GM21526 (cell line): Measurements from ENCODE around the gene ENO1.

Experiments used
- ATAC-seq: cut with Tn5 transposase; IDR thresholded peaks from one replicate; pipeline ENCODE4 v1.9.1; 2021; ENCODE audit warnings: moderate library complexity; ENCODE audit not compliant: unreplicated experiment, low FRiP score

ENO1 gene

GRCh38 chr1:8871965-8872399 is 6.5 kb downstream of the ENO1 start:
- ATAC-seq, result no peak

GRCh38 chr1:8871539-8871935 is 6.9 kb downstream of the ENO1 start:
- ATAC-seq, result no peak

GRCh38 chr1:8870616-8871538 is 7.6 kb downstream of the ENO1 start:
- no peak for ATAC-seq

GRCh38 chr1:8870103-8870502 is 8.4 kb downstream of the ENO1 start:
- ATAC-seq, result no peak

- no peak for ATAC-seq
These were observed 10.5 kb downstream of the ENO1 start for GRCh38 chr1:8867878-8868567.

GRCh38 chr1:8866792-8867415 is 11.6 kb downstream of the ENO1 start:
- ATAC-seq, result no peak

GRCh38 chr1:8866173-8866791 is 12.2 kb downstream of the ENO1 start:
- ATAC-seq, result no peak

- ATAC-seq, result no peak
These were observed 13.7 kb downstream of the ENO1 start for GRCh38 chr1:8864713-8865344.

GRCh38 chr1:8863794-8864233 is 14.7 kb downstream of the ENO1 start:
- ATAC-seq, result no peak

GRCh38 chr1:8863138-8863537 is 15.3 kb downstream of the ENO1 start:
- no peak for ATAC-seq

GRCh38 chr1:8862528-8862927 is 16.0 kb downstream of the ENO1 start:
- no peak for ATAC-seq

GRCh38 chr1:8860738-8861516 is 17.6 kb downstream of the ENO1 start:
- ATAC-seq, result no peak

- no peak for ATAC-seq
These were observed 19.4 kb downstream of the ENO1 start for GRCh38 chr1:8858888-8859706.

GRCh38 chr1:8858112-8858668 is 20.3 kb downstream of the ENO1 start:
- ATAC-seq, result no peak

GRCh38 chr1:8856689-8857412 is 21.6 kb downstream of the ENO1 start:
- no peak for ATAC-seq

- ATAC-seq, result no peak
These were observed 24.2 kb downstream of the ENO1 start for GRCh38 chr1:8854240-8854639.

- no peak for ATAC-seq
These were observed 27.4 kb downstream of the ENO1 start for GRCh38 chr1:8851060-8851459.
